B cell (primary cell): ENCODE measurements around the gene COL5A2.

Source experiments
- CTCF ChIP-seq: fragments of 200-600 bp; IDR thresholded peaks from one replicate; pipeline ENCODE4 v1.8.0; 2022; ENCODE audit warnings: antibody characterized with exemption, mild to moderate bottlenecking
- EZH2 ChIP-seq: IDR thresholded peaks from 2 replicates; pipeline ENCODE4 v1.6.1; 2012; ENCODE audit warnings: borderline replicate concordance, low read depth, mild to moderate bottlenecking, moderate library complexity, low read length; ENCODE audit not compliant: insufficient read depth, poor library complexity, severe bottlenecking

- TF ChIP-seq EZH2 (no peak), CTCF (no peak)
These were observed 97.1 kb downstream of the COL5A2 start for GRCh38 chr2:189082376-189082975.
